ENCODE data around the gene STIM1. TPM values are rescaled to one million over a fixed set of nuclear protein-coding genes. Genes with fewer than 3 reads are reported as not detected.
A peak's percentile ranks its signal among the peaks of the same experiment; 100 is the strongest.

The STIM1 gene
- total RNA-seq, 1 experiment from 2014 or later: 15.2 TPM

DNA sequence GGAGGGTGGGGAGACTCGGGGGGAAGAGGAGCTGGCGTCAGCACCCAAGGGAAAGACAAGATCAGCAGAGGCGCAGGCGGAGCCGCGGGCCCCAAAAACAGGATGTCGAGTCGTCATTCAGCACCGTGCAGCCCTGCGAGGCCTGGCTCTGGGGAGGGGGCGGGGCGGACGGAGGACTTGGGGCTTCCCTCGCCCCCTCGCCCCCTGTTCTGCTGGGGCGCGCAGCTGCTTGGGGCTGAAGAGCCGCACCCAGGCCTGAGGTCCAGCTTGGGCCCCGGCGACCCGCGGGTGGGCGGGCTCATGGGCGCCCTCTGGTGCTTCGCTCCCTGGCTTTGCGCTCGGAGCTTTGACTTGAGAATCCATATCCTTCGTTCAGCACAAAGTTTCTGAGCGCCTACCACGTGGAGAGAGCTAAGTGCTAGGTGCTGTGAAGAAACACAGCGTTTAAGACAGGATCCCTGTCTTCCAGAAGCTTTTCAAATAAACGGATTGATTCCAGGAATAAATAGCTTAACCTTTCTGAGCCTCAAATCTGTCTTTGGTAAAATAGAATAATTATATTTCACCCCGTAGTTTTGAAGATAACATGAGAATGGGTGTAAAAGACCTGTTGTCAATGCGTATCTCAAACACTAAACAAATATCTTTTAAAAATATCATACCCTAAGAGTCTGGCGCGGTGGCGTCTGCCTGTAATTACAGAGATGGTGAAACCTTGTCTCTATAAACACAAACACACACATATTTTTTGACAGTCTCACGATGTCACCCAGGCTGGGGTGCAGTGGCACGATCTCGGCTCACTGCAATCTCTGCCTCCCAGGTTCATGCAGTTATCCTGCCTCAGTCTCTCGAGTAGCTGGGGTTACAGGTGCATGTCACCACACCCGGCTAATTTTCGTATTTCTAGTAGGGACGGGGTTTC is 13.8 kb upstream of the STIM1 start:
- H4K8ac ChIP-seq (replicated peaks; ENCODE audit: insufficient read length, low read depth, low read length): no peak overlapping the region
- no peak overlapping the region for H2BK15ac ChIP-seq (ENCODE audit: low read depth, low read length)
- peak overlapping the region in 2 of 3 experiments; percentile 78 to 90; a peak in 3 of 7 replicates for H3K27ac Mint-ChIP-seq
- no peaks in the 10 kb centered on the region; a peak in 1 of 5 replicates for H3K9me3 Mint-ChIP-seq
- no peaks in the 10 kb centered on the region for H3K9me3 ChIP-seq (ENCODE audit: control insufficient read depth, low read depth, low read length)
- H3K27ac ChIP-seq (ENCODE audit: insufficient read length, low read depth, low read length): no peak overlapping the region
- peak overlapping the region; percentile 82 to 84 for H3K4me3 Mint-ChIP-seq
- peak overlapping the region; percentile 40 for H3K4me2 ChIP-seq (ENCODE audit: insufficient read depth, insufficient read length, low read length)
- H2BK20ac ChIP-seq (ENCODE audit: low read depth, low read length, poor library complexity, severe bottlenecking): no peak overlapping the region
- no peak overlapping the region for H2AK5ac ChIP-seq (ENCODE audit: insufficient read length, low read length)
- TF ChIP-seq CTCF (conservative IDR thresholded peaks at IDR 0.05): peak; percentile 82
- no peak overlapping the region for H2AFZ ChIP-seq (ENCODE audit: low read length)
- H3K79me1 ChIP-seq (ENCODE audit: insufficient read depth, low read depth, low read length, poor library complexity, severe bottlenecking): no peaks in the 10 kb centered on the region
- H3T11ph ChIP-seq (ENCODE audit: low read length): no peak overlapping the region
- peaks cover 4% of the 10 kb centered on the region for H4K20me1 ChIP-seq (ENCODE audit: control insufficient read depth, insufficient read depth, insufficient read length)
- H2BK12ac ChIP-seq (ENCODE audit: insufficient read length, low read depth, low read length): no peak overlapping the region
- no peak overlapping the region for H2BK5ac ChIP-seq (ENCODE audit: insufficient read length, low read length)
- H3K14ac ChIP-seq (ENCODE audit: insufficient read depth, low read length): peak overlapping the region; percentile 39; the same call in 1 of the 2 replicates
- DNase-seq: peak; percentile 89
- peaks cover 7% of the 10 kb centered on the region for H3K23me2 ChIP-seq (ENCODE audit: insufficient read length, low read depth, low read length, poor library complexity, severe bottlenecking)
- H3K18ac ChIP-seq (ENCODE audit: insufficient read length, low read depth, low read length): peak overlapping the region; percentile 39
- H3K4me1 ChIP-seq (ENCODE audit: insufficient read depth, low read length): peaks cover 4% of the 10 kb centered on the region; the same call in 1 of the 2 replicates
- no CpG with 5 or more reads among the region's 44 CpGs for WGBS (ENCODE audit: extremely low coverage, insufficient read length, low lambda C conversion rate)
- H3K56ac ChIP-seq (ENCODE audit: insufficient read length, low read depth, low read length): no peak overlapping the region
- no peak overlapping the region for H4K91ac ChIP-seq (ENCODE audit: insufficient read length, low read depth, low read length)
- peaks cover 2% of the 10 kb centered on the region; the same call in 1 of the 2 replicates for H3K79me2 ChIP-seq (ENCODE audit: insufficient read depth, low read length)
- no peak overlapping the region for H3K4ac ChIP-seq (ENCODE audit: low read depth, low read length)
- peaks cover 16% of the 10 kb centered on the region for H3K27me3 Mint-ChIP-seq (ENCODE audit: low read depth)
- peaks cover 29 to 31% of the 10 kb centered on the region in 2 experiments for H3K4me1 Mint-ChIP-seq
- H3K36me3 Mint-ChIP-seq (ENCODE audit: insufficient read depth in 1 of 3, low read depth in 3 of 3): peaks cover 0 to 8% (median 7%) of the 10 kb centered on the region in 3 experiments; a peak in 3 of 7 replicates
- H4K5ac ChIP-seq (ENCODE audit: insufficient read length, low read depth, low read length): no peak overlapping the region
- no peak overlapping the region for H3K23ac ChIP-seq (ENCODE audit: insufficient read length, low read depth, low read length)
- no peak overlapping the region for H3K9ac ChIP-seq (ENCODE audit: extremely low read depth, insufficient read length, low read length)
- no peaks in the 10 kb centered on the region; the same call in 1 of the 2 replicates for H3K27me3 ChIP-seq (ENCODE audit: insufficient read depth, low read length)
- H2BK120ac ChIP-seq (ENCODE audit: low read depth, low read length, poor library complexity, severe bottlenecking): no peak overlapping the region

Measured in H9 (cell line).